SK-N-SH (cell line): ENCODE measurements around the gene SIRT3. TPM values are rescaled to one million over a fixed set of nuclear protein-coding genes. Genes with fewer than 3 reads are reported as not detected.

Experiments
- CTCF ChIA-PET: fragments of 300-600, 350-600 bp; formaldehyde crosslinking; extraction: SDS; loops from one replicate; lab custom pipeline; 2021; lab: Yijun Ruan, JAX
- POLR2A ChIA-PET: fragments of 350-600 bp; sonication (Branson Sonifier 250); formaldehyde crosslinking; extraction: SDS; loops from one replicate; lab custom pipeline; 2020; ENCODE audit warnings: antibody characterized with exemption, inconsistent platforms; lab: Yijun Ruan, JAX
- DNase-seq: peaks from one replicate; pipeline ENCODE4 v3.0.0; 2012
- H2AFZ ChIP-seq: fragments of 200-600 bp; sonication (generic); 2 replicates; pipeline ENCODE4 v1.8.1; 2016; ENCODE audit warnings: antibody characterized with exemption, mild to moderate bottlenecking, low read depth
- H3F3A ChIP-seq: fragments of 200-600 bp; sonication (generic); replicated peaks from 2 replicates; pipeline ENCODE3; 2016; ENCODE audit warnings: antibody characterized with exemption, mild to moderate bottlenecking; ENCODE audit not compliant: insufficient read depth
- H3K27ac ChIP-seq, 2 experiments: fragments of 200-500 bp in 1 of 2; fragments of 200-600 bp in 1 of 2; sonication (Bioruptor generic) in 1 of 2; sonication (generic), shearing (Covaris generic) in 1 of 2; 2 replicates each; pipeline versions ENCODE4 v1.5.1 to v1.6.1; 2014 to 2016; ENCODE audit warnings: low read depth in 2 of 2, inconsistent platforms in 1 of 2, low read length in 1 of 2, mild to moderate bottlenecking in 1 of 2, mixed read lengths in 1 of 2
- H3K27me3 ChIP-seq: fragments of 200-600 bp; sonication (generic), shearing (Covaris generic); 2 replicates; pipeline ENCODE4 v1.6.1; 2016; ENCODE audit warnings: mixed run types; ENCODE audit not compliant: insufficient read depth
- H3K36me3 ChIP-seq, 2 experiments: fragments of 200-500 bp in 1 of 2; fragments of 200-600 bp in 1 of 2; sonication (Bioruptor generic) in 1 of 2; sonication (generic) in 1 of 2; replicated peaks in 1 of 2; 2 replicates each; pipeline versions ENCODE3 to v1.5.1; 2014 to 2016; ENCODE audit warnings: low read length in 1 of 2, mild to moderate bottlenecking in 1 of 2; ENCODE audit not compliant: insufficient read depth in 2 of 2, control insufficient read depth in 1 of 2
- H3K4me1 ChIP-seq, 2 experiments: fragments of 200-500 bp in 1 of 2; fragments of 200-600 bp in 1 of 2; sonication (Bioruptor generic) in 1 of 2; sonication (generic), shearing (Covaris generic) in 1 of 2; 2 replicates each; pipeline versions ENCODE4 v1.5.1 to v1.6.1; 2014 to 2016; ENCODE audit warnings: low read depth in 1 of 2, low read length in 1 of 2, mixed run types in 1 of 2; ENCODE audit not compliant: insufficient read depth in 2 of 2, control insufficient read depth in 1 of 2
- H3K4me2 ChIP-seq: fragments of 200-600 bp; sonication (generic), shearing (Covaris generic); 2 replicates; pipeline ENCODE4 v1.6.1; 2017; ENCODE audit warnings: mixed run types
- H3K4me3 ChIP-seq, 2 experiments: fragments of 200-500 bp in 1 of 2; fragments of 200-600 bp in 1 of 2; sonication (Bioruptor generic) in 1 of 2; sonication (generic), shearing (Covaris generic) in 1 of 2; 2 replicates each; pipeline versions ENCODE4 v1.5.1 to v1.8.1; 2014 to 2016; ENCODE audit warnings: low read depth in 2 of 2, inconsistent platforms in 1 of 2, low read length in 1 of 2, mild to moderate bottlenecking in 1 of 2, mixed read lengths in 1 of 2, moderate library complexity in 1 of 2
- H3K79me2 ChIP-seq: fragments of 200-600 bp; sonication (generic); 2 replicates; pipeline ENCODE4 v1.8.1; 2017; ENCODE audit warnings: mild to moderate bottlenecking; ENCODE audit not compliant: insufficient read depth
- H3K9ac ChIP-seq: fragments of 200-600 bp; sonication (generic); 2 replicates; pipeline ENCODE4 v1.6.1; 2017; ENCODE audit warnings: mixed run types
- H3K9me2 ChIP-seq: fragments of 200-600 bp; sonication (generic); 2 replicates; pipeline ENCODE4 v1.6.1; 2017; ENCODE audit warnings: mixed run types
- H3K9me3 ChIP-seq: fragments of 200-600 bp; sonication (generic); 2 replicates; pipeline ENCODE4 v1.6.1; 2017; ENCODE audit warnings: mixed run types, mild to moderate bottlenecking, moderate library complexity
- H4K20me1 ChIP-seq: fragments of 200-600 bp; sonication (generic); 2 replicates; pipeline ENCODE4 v1.6.1; 2017; ENCODE audit warnings: mild to moderate bottlenecking, mixed run types; ENCODE audit not compliant: insufficient read depth
- CHD2 ChIP-seq: fragments of 150-350 bp; IDR thresholded peaks from 2 replicates; pipeline ENCODE4 v1.6.1; 2018; ENCODE audit warnings: low read length; ENCODE audit not compliant: partially characterized antibody
- ELF1 ChIP-seq: IDR thresholded peaks from 2 replicates; pipeline ENCODE4 v1.4.0; 2012
- EP300 ChIP-seq, 2 experiments: IDR thresholded peaks; 2 replicates each; pipeline versions ENCODE4 v1.4.0 to v1.6.1; 2012; ENCODE audit warnings: borderline replicate concordance in 1 of 2, low read depth in 1 of 2, low read length in 1 of 2
- EZH2phosphoT487 ChIP-seq: fragments of 200-600 bp; sonication (generic); IDR thresholded peaks from 2 replicates; pipeline ENCODE4 v1.6.1; 2017; ENCODE audit warnings: low read depth, mixed run types, mild to moderate bottlenecking, antibody characterized with exemption, moderate library complexity, borderline replicate concordance
- FOSL2 ChIP-seq: IDR thresholded peaks from 2 replicates; pipeline ENCODE4 v1.4.0; 2012; ENCODE audit warnings: low read depth, mild to moderate bottlenecking, moderate library complexity, borderline replicate concordance
- FOXM1 ChIP-seq: IDR thresholded peaks from 2 replicates; pipeline ENCODE4 v1.4.0; 2012; ENCODE audit warnings: low read depth, mild to moderate bottlenecking
- GATA2 ChIP-seq: sonication (generic); formaldehyde crosslinking; IDR thresholded peaks from 2 replicates; pipeline ENCODE4 v1.5.0; 2020; ENCODE audit warnings: mild to moderate bottlenecking, missing genetic modification reagents
- MAX ChIP-seq: IDR thresholded peaks from 2 replicates; pipeline ENCODE4 v1.4.0; 2012; ENCODE audit warnings: low read depth
- MEF2A ChIP-seq: IDR thresholded peaks from 2 replicates; pipeline ENCODE4 v1.4.0; 2012; ENCODE audit warnings: low read depth, borderline replicate concordance
- MXI1 ChIP-seq: IDR thresholded peaks from 2 replicates; pipeline ENCODE4 v1.6.1; 2012; ENCODE audit warnings: mild to moderate bottlenecking, low read depth, low read length, improper control_type of control experiment
- NFIC ChIP-seq: IDR thresholded peaks from 2 replicates; pipeline ENCODE4 v1.4.0; 2012; ENCODE audit warnings: borderline replicate concordance
- POLR2AphosphoS5 ChIP-seq: IDR thresholded peaks from 2 replicates; pipeline ENCODE4 v1.6.1; 2012; ENCODE audit warnings: low read depth, low read length
- RAD21 ChIP-seq: IDR thresholded peaks from 2 replicates; pipeline ENCODE4 v1.6.1; 2012; ENCODE audit warnings: mild to moderate bottlenecking, low read length
- REST ChIP-seq: IDR thresholded peaks from 2 replicates; pipeline ENCODE4 v1.6.1; 2012; ENCODE audit warnings: mild to moderate bottlenecking, low read depth, low read length, moderate library complexity
- RFX5 ChIP-seq: IDR thresholded peaks from 2 replicates; pipeline ENCODE4 v1.6.1; 2012; ENCODE audit warnings: mild to moderate bottlenecking, improper control_type of control experiment, low read length
- SIN3A ChIP-seq: IDR thresholded peaks from 2 replicates; pipeline ENCODE4 v1.6.1; 2012; ENCODE audit warnings: low read depth, mild to moderate bottlenecking, low read length, moderate library complexity, borderline replicate concordance
- SMC3 ChIP-seq: IDR thresholded peaks from 2 replicates; pipeline ENCODE4 v1.6.1; 2012; ENCODE audit warnings: low read depth, low read length, improper control_type of control experiment
- TAF1 ChIP-seq: IDR thresholded peaks from 2 replicates; pipeline ENCODE4 v1.6.1; 2012; ENCODE audit warnings: low read depth, mild to moderate bottlenecking, low read length, moderate library complexity, borderline replicate concordance
- USF1 ChIP-seq: IDR thresholded peaks from 2 replicates; pipeline ENCODE4 v1.4.0; 2012; ENCODE audit warnings: low read depth, borderline replicate concordance
- WGBS: methylation state at CpG from one replicate; pipeline ENCODE4 v1.1.6; 2017; ENCODE audit warnings: low lambda C conversion rate; 5-methylcytosine and 5-hydroxymethylcytosine counted together
- polyA plus RNA-seq, 3 experiments: library from polyadenylated mRNA; depleted of rRNA; stranded (reverse); fragments of >200 nt; gene quantifications; 2 replicates each; pipeline ENCODE4 v1.2.3, GENCODE V29; 2012

The SIRT3 gene
- polyA plus RNA-seq, 1 of the 3 experiments (the other 2 are of a cell fraction) = 34.4 TPM

DNA sequence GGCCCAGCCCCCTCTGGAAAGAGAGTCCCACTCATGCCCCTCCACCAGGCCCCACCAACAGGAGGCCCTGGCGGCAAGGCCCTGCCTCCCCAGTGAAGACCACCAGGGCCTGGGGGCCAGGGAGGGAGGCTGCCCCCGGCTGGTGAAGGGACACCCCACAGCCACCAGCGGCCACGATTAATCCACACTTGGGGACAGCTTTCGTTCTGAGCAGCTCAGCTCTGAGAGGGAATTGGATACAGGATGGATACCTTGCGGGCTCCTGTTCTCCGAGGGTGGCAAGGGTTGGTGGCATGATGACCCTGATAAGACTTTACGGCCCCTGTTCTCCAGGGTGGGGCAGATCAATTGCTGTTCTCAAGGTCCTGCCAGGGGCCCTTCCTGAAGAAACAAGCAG is 35.2 kb upstream of the SIRT3 start:
- Histone ChIP-seq H3K9me3 (peaks cover 3% of the 10 kb centered on the region), H2AFZ (no peak overlapping the region), H3K27ac (no peak overlapping the region), H3K4me3 (no peak overlapping the region), H3K9ac (no peak overlapping the region), H3K9me2 (no peaks in the 10 kb centered on the region), H3K36me3 (no peaks in the 10 kb centered on the region), H4K20me1 (no peaks in the 10 kb centered on the region), H3K4me1 (peaks cover 0 to 6% of the 10 kb centered on the region in 2 experiments; a peak in 1 of 4 replicates), H3K27me3 (peaks cover 9% of the 10 kb centered on the region; the same call in 1 of the 2 replicates), H3F3A (peaks cover 7% of the 10 kb centered on the region), H3K79me2 (no peaks in the 10 kb centered on the region), H3K4me2 (no peak overlapping the region)
- CTCF ChIA-PET = no interaction called here
- no peak for TF ChIP-seq EZH2phosphoT487
- no peak for TF ChIP-seq POLR2AphosphoS5
- no peak for TF ChIP-seq MXI1
- TF ChIP-seq CHD2 = no peak
- TF ChIP-seq SMC3 = no peak
- no peak for TF ChIP-seq FOXM1
- TF ChIP-seq EP300 (IDR thresholded peaks at IDR 0.05; ENCODE audit: borderline replicate concordance in 1 of 2, low read depth in 1 of 2, low read length in 1 of 2) = no peak
- TF ChIP-seq FOSL2 = no peak
- no peak for TF ChIP-seq ELF1
- TF ChIP-seq MEF2A = no peak
- no peak for TF ChIP-seq USF1
- no peak for TF ChIP-seq NFIC
- no peak for TF ChIP-seq TAF1
- no peak for TF ChIP-seq RAD21
- TF ChIP-seq RFX5 = no peak
- TF ChIP-seq REST = no peak
- TF ChIP-seq GATA2 = no peak
- TF ChIP-seq MAX = no peak
- no peak for TF ChIP-seq SIN3A
- DNase-seq = no peak
- no CpG with 5 or more reads among the region's 8 CpGs for WGBS
- POLR2A ChIA-PET = no interaction called here
